Uterus (tissue), 2 donors: ENCODE results near the gene GPR160.

ENCODE experiments used
- POLR2A ChIP-seq, 2 donors: fragments of 450-650 bp; IDR thresholded peaks; one replicate each; pipeline ENCODE4 v1.6.1; 2016; ENCODE audit warnings: antibody characterized with exemption in 2 of 2, mild to moderate bottlenecking in 1 of 2, moderate library complexity in 1 of 2
- TF ChIP-seq, protein P1 (sequence below), 4 experiments: fragments of 200-600 bp in 2 of 4; fragments of 450-650 bp in 2 of 4; sonication (generic) in 2 of 4; IDR thresholded peaks; one replicate each; pipeline ENCODE4 v1.5.1; 2016 to 2019; ENCODE audit warnings: antibody characterized with exemption in 4 of 4, mild to moderate bottlenecking in 2 of 4, moderate library complexity in 1 of 4

DNA sequence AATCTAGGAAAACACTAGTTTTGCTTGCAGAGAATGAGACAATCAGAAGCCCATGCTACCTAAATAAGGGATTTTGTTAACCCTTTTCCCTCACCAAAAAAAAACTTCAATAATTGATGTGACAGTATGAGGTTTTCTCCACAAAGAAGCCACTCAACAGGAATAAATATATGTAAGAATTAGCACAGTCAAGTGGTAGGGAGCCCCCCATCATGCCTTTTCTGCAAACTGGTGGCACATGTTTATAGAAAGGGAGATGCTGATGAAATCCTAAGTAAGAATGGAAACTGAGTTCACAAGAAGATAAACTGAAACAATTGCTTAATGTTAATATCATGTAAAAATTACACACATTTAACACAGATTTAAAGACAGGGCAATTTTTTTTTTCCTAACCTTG, 92.7 kb downstream of the GPR160 start:
- TF ChIP-seq POLR2A (IDR thresholded peaks at IDR 0.05): no peak
- TF ChIP-seq, protein P1, sequence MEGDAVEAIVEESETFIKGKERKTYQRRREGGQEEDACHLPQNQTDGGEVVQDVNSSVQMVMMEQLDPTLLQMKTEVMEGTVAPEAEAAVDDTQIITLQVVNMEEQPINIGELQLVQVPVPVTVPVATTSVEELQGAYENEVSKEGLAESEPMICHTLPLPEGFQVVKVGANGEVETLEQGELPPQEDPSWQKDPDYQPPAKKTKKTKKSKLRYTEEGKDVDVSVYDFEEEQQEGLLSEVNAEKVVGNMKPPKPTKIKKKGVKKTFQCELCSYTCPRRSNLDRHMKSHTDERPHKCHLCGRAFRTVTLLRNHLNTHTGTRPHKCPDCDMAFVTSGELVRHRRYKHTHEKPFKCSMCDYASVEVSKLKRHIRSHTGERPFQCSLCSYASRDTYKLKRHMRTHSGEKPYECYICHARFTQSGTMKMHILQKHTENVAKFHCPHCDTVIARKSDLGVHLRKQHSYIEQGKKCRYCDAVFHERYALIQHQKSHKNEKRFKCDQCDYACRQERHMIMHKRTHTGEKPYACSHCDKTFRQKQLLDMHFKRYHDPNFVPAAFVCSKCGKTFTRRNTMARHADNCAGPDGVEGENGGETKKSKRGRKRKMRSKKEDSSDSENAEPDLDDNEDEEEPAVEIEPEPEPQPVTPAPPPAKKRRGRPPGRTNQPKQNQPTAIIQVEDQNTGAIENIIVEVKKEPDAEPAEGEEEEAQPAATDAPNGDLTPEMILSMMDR (IDR thresholded peaks at IDR 0.05): no peak
